GM18511 (cell line): ENCODE measurements around the gene TSPAN18.

Source experiments
- ATAC-seq: cut with Tn5 transposase; IDR thresholded peaks from one replicate; pipeline ENCODE4 v1.9.1; 2021; ENCODE audit warnings: mild to moderate bottlenecking, moderate library complexity; ENCODE audit not compliant: unreplicated experiment

The TSPAN18 gene

GRCh38 chr11:44726283-44727113, at the start of gene TSPAN18:
TSS of gene TSPAN18 (plus strand) at chr11:44726962. CDS start at chr11:44906417, 179,455 bp downstream.
- peak; percentile 89 for ATAC-seq

DNA sequence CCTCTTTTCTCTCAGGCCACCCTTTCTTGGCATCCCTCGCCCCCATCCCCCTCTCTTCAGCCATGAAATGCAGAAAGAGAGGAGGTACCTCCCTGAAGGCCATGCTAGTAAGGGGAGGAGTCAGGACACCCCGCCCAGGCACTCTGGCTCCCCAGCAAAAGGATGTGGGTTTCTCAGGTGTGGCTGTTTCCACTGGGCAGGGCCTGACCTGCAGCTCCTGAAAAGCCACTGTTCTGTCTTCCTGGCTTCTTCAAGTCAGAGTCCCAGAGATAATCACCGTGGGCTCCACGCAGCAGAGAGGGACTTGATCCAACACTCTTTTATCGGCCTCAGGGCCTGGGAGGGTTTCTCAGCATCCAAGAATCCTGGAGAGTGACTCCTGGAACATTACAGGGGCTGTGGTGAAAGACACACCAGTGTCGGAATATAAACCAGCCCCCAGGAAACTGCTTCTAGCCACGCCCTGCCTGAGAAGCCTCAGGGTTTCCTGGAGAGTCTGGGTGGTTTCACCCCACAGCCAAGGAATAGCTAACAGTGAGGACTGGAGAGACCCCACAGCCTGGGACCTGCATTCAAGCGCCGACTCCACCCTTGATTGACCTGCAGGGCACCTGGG, 45.7 kb upstream of the TSPAN18 start:
- no peak for ATAC-seq

- no peak for ATAC-seq
These were observed 45.1 kb upstream of the TSPAN18 start for GRCh38 chr11:44681698-44682097.

DNA sequence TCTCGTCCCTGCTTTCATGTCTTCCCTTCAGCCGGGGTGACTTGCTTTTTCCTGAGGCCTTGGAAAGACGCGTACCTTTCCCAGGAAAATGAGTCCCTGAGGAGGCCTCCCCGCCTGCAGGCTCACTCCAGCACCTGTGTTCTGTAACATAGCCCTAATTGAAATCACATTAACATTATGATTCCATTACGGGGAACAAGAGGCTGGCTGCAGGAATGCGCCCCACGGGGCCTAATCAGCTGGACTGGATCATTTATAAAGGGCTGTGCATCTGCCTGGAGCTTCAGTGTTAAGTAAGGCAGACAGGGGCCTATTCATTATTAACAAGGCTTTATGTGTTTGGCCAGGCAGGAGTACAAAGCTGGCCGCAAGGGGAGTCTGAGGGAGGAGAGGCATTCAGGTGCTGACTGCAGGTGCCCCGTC, 41.9 kb upstream of the TSPAN18 start:
- ATAC-seq, result no peak

DNA sequence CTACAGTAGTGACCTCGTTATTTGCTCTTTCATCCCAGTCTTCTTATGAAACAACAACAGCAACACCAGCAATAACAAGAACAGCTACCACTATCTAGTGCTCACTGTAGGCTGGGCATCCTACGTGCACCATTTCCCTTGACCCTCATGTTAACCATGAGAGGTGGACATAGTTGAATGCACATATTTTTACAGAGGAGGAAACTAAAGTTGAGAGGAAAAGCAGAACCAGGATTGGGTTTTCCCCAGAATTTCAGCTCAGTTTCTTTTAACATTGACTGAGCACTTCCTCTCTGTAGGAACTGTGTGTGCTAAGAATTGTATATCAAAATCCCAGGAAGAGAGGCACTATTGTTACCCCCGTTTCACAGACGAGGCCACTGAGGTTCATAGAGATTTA, 39.4 kb upstream of the TSPAN18 start:
- ATAC-seq, result no peak

- ATAC-seq, result no peak
These were observed 37.5 kb upstream of the TSPAN18 start for GRCh38 chr11:44689265-44689664.

- no peak for ATAC-seq
These were observed 36.1 kb upstream of the TSPAN18 start for GRCh38 chr11:44690651-44691050.

- no peak for ATAC-seq
These were observed 34.3 kb upstream of the TSPAN18 start for GRCh38 chr11:44692460-44692859.

GRCh38 chr11:44693654-44694119, 33.1 kb upstream of the TSPAN18 start:
- ATAC-seq, result no peak

- no peak for ATAC-seq
These were observed 32.3 kb upstream of the TSPAN18 start for GRCh38 chr11:44694443-44694842.

DNA sequence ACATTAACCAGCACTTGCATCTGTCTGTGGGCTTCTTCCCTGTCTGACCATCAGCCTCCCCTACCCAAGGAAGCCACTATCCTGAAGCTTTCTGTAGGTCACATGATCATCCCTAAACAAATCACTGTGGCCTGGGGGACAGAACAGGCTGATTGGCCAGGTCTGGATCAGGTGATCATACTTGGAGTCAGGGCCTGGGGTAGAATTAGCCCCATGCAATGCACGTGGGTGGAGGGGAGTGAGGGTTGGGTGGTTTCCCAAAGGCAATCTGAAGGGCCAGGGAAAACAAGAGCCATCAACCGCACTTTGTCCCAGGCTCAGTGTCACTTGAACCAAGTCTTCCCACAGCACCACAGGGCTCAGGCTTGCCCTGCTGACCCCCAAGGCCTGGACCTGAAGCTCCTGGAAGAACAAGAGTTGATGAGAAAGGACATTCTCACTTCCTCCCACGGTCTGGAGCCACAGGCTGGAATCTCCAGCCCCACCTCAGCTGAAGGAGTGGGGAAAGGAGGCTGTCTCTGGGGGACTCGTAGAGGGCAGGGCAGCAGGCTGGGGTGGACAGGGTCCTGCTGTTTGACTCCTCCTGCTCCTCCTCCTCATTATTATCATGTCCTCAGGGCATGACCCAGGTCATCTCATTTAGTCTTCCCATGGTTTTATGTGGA, 31.5 kb upstream of the TSPAN18 start:
- ATAC-seq, result no peak

- no peak for ATAC-seq
These were observed 28.4 kb upstream of the TSPAN18 start for GRCh38 chr11:44698252-44698912.

- no peak for ATAC-seq
These were observed 27.0 kb upstream of the TSPAN18 start for GRCh38 chr11:44699497-44700408.

- ATAC-seq, result no peak
These were observed 25.5 kb upstream of the TSPAN18 start for GRCh38 chr11:44701276-44701675.

GRCh38 chr11:44702889-44703288, 23.9 kb upstream of the TSPAN18 start:
- ATAC-seq, result no peak

GRCh38 chr11:44707094-44707493, 19.7 kb upstream of the TSPAN18 start:
- ATAC-seq, result no peak

DNA sequence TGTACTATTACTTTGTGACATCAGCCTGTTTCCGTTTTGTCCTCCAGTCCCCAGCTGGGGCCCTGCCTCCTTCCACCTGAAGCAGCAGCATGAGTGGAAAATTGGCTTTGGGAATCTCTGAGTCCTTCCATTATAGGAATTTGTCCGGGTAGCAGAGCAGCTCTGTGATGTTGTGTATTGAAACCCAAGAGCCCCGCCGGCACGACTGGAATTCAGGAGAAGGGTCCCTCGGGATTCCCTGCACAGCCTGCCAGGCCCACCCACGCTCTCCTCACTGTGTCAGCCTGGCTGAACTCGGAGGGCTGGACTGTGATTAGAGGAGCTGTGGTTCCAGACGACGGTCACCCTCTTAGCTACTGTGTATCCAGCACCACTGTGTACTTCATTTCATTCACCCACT, 18.8 kb upstream of the TSPAN18 start:
- ATAC-seq, result no peak

GRCh38 chr11:44708523-44709280, 18.1 kb upstream of the TSPAN18 start:
- ATAC-seq, result no peak

- ATAC-seq, result no peak
These were observed 17.5 kb upstream of the TSPAN18 start for GRCh38 chr11:44709281-44709562.

- no peak for ATAC-seq
These were observed 16.8 kb upstream of the TSPAN18 start for GRCh38 chr11:44709966-44710365.
